SU-DHL-6 (cell line): ENCODE data around the gene CGB3.
"Not testable (repeated sequence)": the region's sequence is repeated elsewhere in the genome, so short reads cannot be mapped to it uniquely, and the experiment has no call there.

Experiments used
- EZH2phosphoT487 ChIP-seq: fragments of 200-600 bp; sonication (generic), shearing (Covaris generic); conservative IDR thresholded peaks from 2 replicates; pipeline ENCODE4 v1.6.1; 2018; ENCODE audit warnings: mild to moderate bottlenecking, antibody characterized with exemption, low read length, moderate library complexity, mixed read lengths
- TF ChIP-seq, protein P1 (sequence below): fragments of 200-600 bp; sonication (generic); IDR thresholded peaks from one replicate; pipeline ENCODE4 v1.5.1; 2017; ENCODE audit warnings: antibody characterized with exemption, mild to moderate bottlenecking, low read length, moderate library complexity; ENCODE audit not compliant: insufficient read depth, poor library complexity, severe bottlenecking

DNA sequence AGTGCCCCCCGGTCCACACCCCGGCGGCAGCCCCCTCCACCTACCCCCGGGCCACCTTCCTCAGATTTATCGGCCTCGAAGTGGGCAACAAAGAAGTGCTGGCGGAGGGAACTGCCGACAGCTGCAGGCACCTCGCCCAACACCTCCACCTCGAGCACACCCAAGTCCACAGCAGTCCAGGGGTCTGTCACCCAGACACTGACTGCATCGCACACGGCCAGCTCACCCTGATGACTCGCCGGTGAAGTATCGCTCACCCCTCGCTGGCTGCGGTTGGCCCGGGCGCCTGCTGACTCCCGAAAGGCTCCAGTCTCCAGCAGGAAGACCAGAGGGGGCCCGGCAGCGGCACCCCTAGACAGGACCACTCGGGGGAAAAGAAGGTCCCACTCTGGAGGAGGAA, 1.5 kb upstream of the CGB3 start:
- TF ChIP-seq EZH2phosphoT487 = not testable (repeated sequence)
- TF ChIP-seq, protein P1, sequence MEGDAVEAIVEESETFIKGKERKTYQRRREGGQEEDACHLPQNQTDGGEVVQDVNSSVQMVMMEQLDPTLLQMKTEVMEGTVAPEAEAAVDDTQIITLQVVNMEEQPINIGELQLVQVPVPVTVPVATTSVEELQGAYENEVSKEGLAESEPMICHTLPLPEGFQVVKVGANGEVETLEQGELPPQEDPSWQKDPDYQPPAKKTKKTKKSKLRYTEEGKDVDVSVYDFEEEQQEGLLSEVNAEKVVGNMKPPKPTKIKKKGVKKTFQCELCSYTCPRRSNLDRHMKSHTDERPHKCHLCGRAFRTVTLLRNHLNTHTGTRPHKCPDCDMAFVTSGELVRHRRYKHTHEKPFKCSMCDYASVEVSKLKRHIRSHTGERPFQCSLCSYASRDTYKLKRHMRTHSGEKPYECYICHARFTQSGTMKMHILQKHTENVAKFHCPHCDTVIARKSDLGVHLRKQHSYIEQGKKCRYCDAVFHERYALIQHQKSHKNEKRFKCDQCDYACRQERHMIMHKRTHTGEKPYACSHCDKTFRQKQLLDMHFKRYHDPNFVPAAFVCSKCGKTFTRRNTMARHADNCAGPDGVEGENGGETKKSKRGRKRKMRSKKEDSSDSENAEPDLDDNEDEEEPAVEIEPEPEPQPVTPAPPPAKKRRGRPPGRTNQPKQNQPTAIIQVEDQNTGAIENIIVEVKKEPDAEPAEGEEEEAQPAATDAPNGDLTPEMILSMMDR = not testable (repeated sequence)
